Prostate gland (tissue), 2 donors: ENCODE results near the gene NPBWR2. TPM values are rescaled to one million over a fixed set of nuclear protein-coding genes. Genes with fewer than 3 reads are reported as not detected.
A peak's percentile ranks its signal among the peaks of the same experiment; 100 is the strongest.

Experiments
- DNase-seq: peaks from one replicate; pipeline ENCODE4 v3.0.0-alpha.2; 2019; ENCODE audit warnings: low spot score
- H3K27ac ChIP-seq, 2 donors: fragments of 200-600 bp; sonication (generic); 2 replicates each; pipeline ENCODE4 v1.5.1; 2017 to 2019
- H3K27me3 ChIP-seq: fragments of 200-600 bp; sonication (generic); replicated peaks from 2 replicates; pipeline ENCODE4 v1.5.1; 2019; ENCODE audit not compliant: insufficient read depth
- H3K36me3 ChIP-seq, 2 donors: fragments of 200-600 bp; sonication (generic); 1 replicate in 1 of 2; 2 replicates in 1 of 2; pipeline versions ENCODE4 v1.5.1 to v1.8.1; 2017 to 2019
- H3K4me1 ChIP-seq: fragments of 200-600 bp; sonication (generic); replicated peaks from 2 replicates; pipeline ENCODE4 v1.5.1; 2019
- H3K4me3 ChIP-seq, 2 donors: fragments of 200-600 bp; sonication (generic); 2 replicates each; pipeline ENCODE4 v1.5.1; 2017 to 2019
- H3K9me3 ChIP-seq: fragments of 200-600 bp; sonication (generic); 2 replicates; pipeline ENCODE4 v1.5.1; 2017
- POLR2A ChIP-seq: fragments of 450-650 bp; IDR thresholded peaks from one replicate; pipeline ENCODE4 v1.6.1; 2016; ENCODE audit warnings: antibody characterized with exemption, mild to moderate bottlenecking
- POLR2AphosphoS5 ChIP-seq: sonication (generic); formaldehyde crosslinking; IDR thresholded peaks from one replicate; pipeline ENCODE4 v1.6.1; 2017; ENCODE audit warnings: antibody characterized with exemption
- WGBS: methylation state at CpG from one replicate; pipeline ENCODE4 v1.1.5; 2018; 5-methylcytosine and 5-hydroxymethylcytosine counted together
- intact Hi-C: fragments of 100-400 bp; cut with DNase I; formaldehyde crosslinking; loops from one replicate; pipeline ENCODE4 v1.14.2; 2022
- total RNA-seq, 2 donors: library from RNA; depleted of rRNA; stranded (reverse); fragments of >200 nt; gene quantifications; one replicate each; pipeline ENCODE4 v1.1.0, GENCODE V29; 2016
- TF ChIP-seq, protein P1 (sequence below), 4 experiments: fragments of 200-600 bp in 2 of 4; fragments of 450-650 bp in 2 of 4; sonication (generic) in 2 of 4; IDR thresholded peaks; 1 replicate in 3 of 4; 2 replicates in 1 of 4; pipeline ENCODE4 v1.5.1; 2016 to 2019; ENCODE audit warnings: antibody characterized with exemption in 4 of 4, mild to moderate bottlenecking in 2 of 4, moderate library complexity in 2 of 4

The NPBWR2 gene
- total RNA-seq, 2 donors from 2014 or later: not detected

DNA sequence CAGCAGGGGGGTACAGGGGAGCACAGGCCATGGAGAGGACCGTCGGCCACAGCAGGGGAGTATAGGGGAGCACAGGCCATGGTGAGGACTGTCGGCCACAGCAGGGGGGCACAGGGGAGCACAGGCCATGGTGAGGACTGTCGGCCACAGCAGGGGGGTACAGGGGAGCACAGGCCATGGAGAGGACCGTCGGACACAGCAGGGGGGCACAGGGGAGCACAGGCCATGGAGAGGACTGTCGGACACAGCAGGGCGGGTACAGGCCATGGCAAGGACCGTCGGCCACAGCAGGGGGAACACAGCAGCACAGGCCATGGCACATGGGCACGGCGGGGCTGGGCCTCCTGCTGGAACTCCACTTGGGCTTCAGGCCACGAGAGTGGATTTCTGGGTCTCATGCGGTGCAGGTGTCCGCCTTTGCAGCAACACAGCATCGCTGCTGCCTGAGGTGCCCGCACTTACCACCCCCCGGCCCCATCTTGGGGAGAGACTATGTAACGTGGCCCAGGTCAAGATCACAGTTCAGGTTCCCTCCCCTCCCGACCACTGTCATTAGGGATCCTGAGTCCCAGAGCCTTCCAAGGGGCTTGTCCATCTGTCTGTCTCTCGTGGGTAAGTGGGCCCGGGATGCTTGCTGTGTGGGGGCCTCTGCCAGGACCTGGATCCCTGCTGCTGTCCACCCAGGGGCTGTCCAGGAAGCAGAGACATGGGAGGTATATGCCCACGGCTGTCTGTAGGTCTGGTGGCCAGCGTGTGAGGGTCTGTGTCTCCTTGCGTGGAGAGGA is 2.5 kb downstream of the NPBWR2 start:
- no peak for TF ChIP-seq POLR2A
- TF ChIP-seq, protein P1, sequence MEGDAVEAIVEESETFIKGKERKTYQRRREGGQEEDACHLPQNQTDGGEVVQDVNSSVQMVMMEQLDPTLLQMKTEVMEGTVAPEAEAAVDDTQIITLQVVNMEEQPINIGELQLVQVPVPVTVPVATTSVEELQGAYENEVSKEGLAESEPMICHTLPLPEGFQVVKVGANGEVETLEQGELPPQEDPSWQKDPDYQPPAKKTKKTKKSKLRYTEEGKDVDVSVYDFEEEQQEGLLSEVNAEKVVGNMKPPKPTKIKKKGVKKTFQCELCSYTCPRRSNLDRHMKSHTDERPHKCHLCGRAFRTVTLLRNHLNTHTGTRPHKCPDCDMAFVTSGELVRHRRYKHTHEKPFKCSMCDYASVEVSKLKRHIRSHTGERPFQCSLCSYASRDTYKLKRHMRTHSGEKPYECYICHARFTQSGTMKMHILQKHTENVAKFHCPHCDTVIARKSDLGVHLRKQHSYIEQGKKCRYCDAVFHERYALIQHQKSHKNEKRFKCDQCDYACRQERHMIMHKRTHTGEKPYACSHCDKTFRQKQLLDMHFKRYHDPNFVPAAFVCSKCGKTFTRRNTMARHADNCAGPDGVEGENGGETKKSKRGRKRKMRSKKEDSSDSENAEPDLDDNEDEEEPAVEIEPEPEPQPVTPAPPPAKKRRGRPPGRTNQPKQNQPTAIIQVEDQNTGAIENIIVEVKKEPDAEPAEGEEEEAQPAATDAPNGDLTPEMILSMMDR (IDR thresholded peaks at IDR 0.05): no peak
- no peak for TF ChIP-seq POLR2AphosphoS5
- WGBS: 88% methylated on average over 25 of the region's 25 CpGs
- H3K4me3 ChIP-seq: no peak overlapping the region
- peaks cover 3% of the 10 kb centered on the region for H3K27me3 ChIP-seq
- no peak for DNase-seq
- no peaks in the 10 kb centered on the region for H3K9me3 ChIP-seq
- H3K36me3 ChIP-seq: no peaks in the 10 kb centered on the region
- peaks cover 4% of the 10 kb centered on the region for H3K4me1 ChIP-seq
- no peak overlapping the region for H3K27ac ChIP-seq
- intact Hi-C loops: no loop called here

DNA sequence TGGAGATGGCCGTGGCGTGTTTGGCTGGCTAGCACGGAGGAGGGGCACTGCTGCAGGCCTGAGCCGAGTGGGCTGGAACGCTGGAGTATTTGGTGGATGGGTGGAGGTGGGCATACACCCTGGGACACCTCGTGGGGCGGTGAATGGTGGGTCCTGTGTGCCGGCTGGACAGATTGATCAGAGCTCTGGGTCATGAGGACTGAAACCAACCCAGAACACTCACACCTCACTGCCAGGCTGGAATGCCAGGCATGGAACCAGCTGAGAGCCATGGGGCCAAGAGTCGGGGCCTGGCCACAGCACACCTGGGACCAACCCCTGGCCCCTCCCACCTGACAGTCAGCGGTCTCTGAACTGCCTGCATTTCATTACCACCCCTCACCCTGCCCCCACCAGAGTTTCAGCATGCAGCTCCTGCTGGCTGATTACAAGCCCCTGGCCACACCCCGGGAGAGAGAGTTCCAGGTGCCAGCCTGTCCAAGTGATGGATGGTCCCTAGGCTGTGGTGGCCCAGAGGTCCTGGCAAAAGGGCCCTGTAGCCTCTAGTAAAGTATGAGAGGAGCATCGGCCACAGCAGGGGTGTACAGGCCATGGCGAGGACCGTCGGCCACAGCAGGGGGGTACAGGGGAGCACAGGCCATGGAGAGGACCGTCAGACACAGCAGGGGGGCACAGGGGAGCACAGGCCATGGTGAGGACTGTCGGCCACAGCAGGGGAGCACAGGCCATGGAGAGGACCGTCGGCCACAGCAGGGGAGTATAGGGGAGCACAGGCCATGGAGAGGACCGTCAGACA is 3.3 kb downstream of the NPBWR2 start:
- Histone ChIP-seq H3K27me3 (peaks cover 3% of the 10 kb centered on the region), H3K9me3 (no peaks in the 10 kb centered on the region), H3K4me3 (no peak overlapping the region), H3K27ac (no peak overlapping the region), H3K36me3 (no peaks in the 10 kb centered on the region), H3K4me1 (peaks cover 4% of the 10 kb centered on the region)
- intact Hi-C loops: no loop called here
- DNase-seq: no peak
- 72% methylated on average over 20 of the region's 20 CpGs for WGBS
- TF ChIP-seq, protein P1 (IDR thresholded peaks at IDR 0.05): no peak

DNA sequence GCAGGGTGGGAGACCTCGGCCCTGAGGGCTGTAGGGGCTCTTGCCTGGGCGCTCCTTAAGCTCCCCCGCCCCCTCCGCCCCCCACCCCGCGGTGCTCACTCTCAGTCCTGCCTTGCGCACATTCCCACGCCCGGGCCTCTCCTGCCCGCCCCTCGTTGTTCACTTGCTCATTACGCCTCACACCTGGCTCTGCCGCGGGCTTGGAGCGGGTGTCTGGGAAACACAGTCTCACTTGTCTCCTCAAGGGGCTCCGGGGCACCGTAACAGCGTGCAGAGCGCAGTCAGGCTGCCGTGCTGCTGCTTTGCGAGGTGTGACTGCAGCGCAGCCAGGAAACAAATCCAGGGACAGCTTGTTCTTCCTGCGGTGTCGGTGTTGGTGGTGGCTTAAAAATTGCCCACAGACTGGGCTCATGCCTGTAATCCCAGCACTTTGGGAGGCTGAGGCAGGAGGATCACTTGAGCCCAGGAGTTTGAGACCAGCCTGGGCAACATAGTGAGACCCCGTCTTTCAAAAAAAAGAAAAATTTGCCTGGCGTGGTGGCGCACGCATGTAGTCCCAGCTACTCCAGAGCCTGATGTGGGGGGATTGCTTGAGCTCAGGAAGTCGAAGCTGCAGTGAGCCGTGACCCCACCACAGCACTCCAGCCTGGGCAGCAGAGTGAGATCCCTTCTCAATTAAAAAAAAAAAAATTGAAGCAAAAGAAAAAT is 4.6 kb downstream of the NPBWR2 start:
- peaks cover 4% of the 10 kb centered on the region for H3K4me1 ChIP-seq
- TF ChIP-seq, protein P1 (IDR thresholded peaks at IDR 0.05): no peak
- TF ChIP-seq POLR2A (no peak), POLR2AphosphoS5 (no peak)
- intact Hi-C loops: no loop called here
- peak overlapping the region; percentile 31 to 41 for H3K4me3 ChIP-seq
- H3K36me3 ChIP-seq: no peaks in the 10 kb centered on the region
- H3K27ac ChIP-seq: no peak overlapping the region
- 19% methylated on average over 30 of the region's 30 CpGs for WGBS
- peaks cover 3% of the 10 kb centered on the region for H3K27me3 ChIP-seq
- DNase-seq: no peak
- no peaks in the 10 kb centered on the region for H3K9me3 ChIP-seq

DNA sequence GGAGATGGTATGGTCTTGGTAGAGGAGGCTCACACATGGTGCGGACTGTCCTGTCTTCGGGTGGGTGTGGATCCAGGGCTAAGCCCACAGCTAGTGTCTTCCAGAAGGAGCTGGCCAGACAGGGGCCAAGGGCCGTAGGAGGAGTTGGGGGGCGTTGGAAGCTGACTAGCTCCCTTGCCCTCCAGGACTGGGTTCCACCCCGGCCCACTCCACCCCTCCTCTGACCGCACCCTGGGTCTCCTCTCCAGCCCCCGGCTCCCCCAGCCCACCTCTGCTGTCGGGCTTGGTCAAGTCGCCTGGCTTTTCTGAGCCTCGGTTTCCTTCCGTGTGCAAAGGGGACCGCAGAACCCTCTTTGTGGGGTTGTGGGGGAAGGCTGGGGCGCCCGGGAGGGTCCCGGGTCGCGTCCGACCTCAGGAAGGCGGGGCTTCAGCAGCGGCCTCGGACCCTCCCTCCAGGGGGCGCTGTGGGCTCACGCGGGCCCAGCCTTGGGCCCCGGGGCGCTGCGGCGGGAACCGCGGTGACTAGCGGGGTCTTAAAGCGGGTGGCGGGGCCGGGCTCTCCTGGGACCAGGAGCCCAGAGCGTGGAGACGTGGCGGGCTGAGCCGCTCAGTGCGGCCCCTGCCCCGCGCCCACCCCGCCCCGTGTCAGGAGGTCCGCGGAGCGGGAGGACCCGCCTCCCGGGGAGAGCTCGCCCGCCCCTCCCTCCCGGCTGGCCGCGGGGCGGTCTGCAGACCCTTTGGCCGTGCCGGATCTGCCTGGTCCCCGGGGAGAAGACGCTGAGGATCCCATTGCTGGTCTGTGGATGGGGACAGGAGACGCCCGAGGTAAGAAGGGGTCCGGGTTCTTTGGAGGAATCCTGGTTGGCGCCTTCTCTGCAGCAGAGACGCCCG is 5.4 kb downstream of the NPBWR2 start:
- intact Hi-C loops: no loop called here
- TF ChIP-seq, protein P1 (IDR thresholded peaks at IDR 0.05): peak; percentile 42 to 58 (median 56)
- TF ChIP-seq POLR2A (no peak), POLR2AphosphoS5 (no peak)
- no peaks in the 10 kb centered on the region for H3K9me3 ChIP-seq
- DNase-seq: peak; percentile 29
- H3K4me3 ChIP-seq: peak overlapping the region; percentile 31 to 41
- no peaks in the 10 kb centered on the region for H3K36me3 ChIP-seq
- 12% methylated on average over 49 of the region's 64 CpGs for WGBS
- no peak overlapping the region for H3K27ac ChIP-seq
- H3K27me3 ChIP-seq: peaks cover 3% of the 10 kb centered on the region
- peaks cover 4% of the 10 kb centered on the region for H3K4me1 ChIP-seq
